HG03175 (cell line): ENCODE measurements around the gene C9orf57.
"Not testable (repeated sequence)": the region's sequence is repeated elsewhere in the genome, so short reads cannot be mapped to it uniquely, and the experiment has no call there.

Experiments
- ATAC-seq: cut with Tn5 transposase; IDR thresholded peaks from one replicate; pipeline ENCODE4 v1.9.1; 2021; ENCODE audit warnings: mild to moderate bottlenecking, moderate library complexity; ENCODE audit not compliant: unreplicated experiment

C9orf57 gene, protein sequence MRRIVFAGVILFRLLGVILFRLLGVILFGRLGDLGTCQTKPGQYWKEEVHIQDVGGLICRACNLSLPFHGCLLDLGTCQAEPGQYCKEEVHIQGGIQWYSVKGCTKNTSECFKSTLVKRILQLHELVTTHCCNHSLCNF

GRCh38 chr9:72060513-72060912 is at the start of gene C9orf57:
Gene C9orf57, minus strand, starts transcription at chr9:72060613. Its CDS starts 1,282 bp downstream, at chr9:72059331.
- ATAC-seq: no peak

DNA sequence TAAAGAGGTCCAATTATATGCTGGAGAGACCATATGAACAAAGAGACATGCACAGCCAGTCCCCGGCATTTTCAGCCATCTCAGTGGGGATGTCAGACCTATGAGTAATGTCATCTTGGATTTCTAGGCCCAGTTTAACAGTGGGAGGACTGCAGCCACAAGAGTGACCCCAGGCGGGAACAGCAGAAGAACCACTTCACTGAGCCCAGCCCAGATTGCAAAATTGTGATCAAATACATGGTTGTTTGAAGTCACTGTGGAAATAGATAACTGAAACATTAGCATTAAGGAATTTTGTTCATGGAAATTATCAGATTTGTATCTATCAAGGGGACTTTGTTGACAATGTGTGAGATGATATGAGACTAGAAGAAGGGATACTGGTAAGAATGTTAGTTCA is 42.1 kb upstream of the C9orf57 start:
- no peak for ATAC-seq

- ATAC-seq: not testable (repeated sequence)
Observed at GRCh38 chr9:72095520-72095919, 35.1 kb upstream of the C9orf57 start.

DNA sequence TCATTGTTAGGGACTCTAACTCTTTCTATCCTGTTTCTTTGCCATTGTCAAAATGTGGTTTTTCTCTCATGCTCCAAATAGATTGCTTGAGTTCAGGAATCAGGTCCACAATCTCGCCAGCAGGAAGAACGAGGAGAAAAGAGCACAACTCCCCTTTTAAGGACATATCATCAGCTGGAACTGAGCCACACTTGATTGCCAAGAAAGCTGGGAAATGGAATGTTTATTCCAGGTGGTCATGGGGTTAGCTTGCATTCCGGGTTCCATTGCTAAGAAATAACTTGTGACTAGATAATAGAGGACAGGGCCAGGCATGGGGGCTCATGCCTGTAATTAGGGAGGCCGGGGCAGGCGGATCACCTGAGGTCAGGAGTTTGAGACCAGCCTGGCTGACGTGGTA is 32.4 kb upstream of the C9orf57 start:
- no peak for ATAC-seq

DNA sequence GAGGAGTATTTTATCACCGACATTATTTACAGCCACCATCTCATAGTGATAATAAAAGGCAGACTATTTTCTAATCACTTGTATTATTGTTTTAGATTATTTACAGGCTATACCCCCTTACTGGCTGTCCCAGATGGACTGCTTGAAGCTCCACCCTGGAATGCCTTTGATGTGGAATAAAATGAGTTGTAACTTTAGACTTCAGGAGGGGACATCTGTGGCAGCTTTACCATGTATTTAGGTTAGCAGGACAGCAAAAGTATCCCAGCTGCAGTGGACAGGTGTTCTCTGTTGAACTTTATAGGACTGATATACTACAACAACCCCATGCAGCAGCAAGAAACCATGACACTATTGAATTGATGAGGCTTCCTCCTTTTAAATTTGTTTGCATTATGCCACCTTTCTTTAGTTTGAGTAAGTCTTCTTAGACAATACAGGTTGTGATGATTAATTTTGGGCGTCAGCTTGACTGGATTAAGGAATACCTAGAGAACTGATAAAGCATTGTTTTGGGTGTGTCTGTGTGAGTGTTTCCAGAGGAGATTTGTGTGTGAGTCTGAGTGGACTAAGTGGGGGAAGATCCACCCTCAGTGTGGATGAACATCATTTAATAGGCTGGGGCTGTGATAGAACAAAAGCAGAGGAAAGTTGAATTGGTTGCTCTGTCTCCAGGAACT is 29.2 kb upstream of the C9orf57 start:
- no peak for ATAC-seq

GRCh38 chr9:72082536-72082935 is 22.1 kb upstream of the C9orf57 start:
- no peak for ATAC-seq

GRCh38 chr9:72074666-72075065 is 14.3 kb upstream of the C9orf57 start:
- ATAC-seq: not testable (repeated sequence)

DNA sequence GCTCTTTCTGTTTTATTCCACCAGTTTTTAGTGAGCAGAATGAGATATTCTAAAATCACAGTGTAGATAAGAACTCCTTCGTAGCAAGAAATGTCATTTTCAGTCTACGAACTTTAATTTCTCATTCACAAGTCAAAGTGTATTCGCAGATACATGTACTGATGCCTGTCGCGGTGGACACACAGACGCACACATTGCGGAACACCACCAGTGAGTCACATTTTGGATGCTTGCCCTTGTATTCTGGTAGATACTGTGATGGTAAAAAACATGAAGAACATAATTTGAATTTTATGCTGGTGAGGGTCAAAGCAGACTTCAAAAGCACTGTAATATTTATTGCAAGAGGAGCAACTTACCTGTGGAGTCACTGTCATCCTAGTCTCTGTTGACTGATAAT is 4.7 kb upstream of the C9orf57 start:
- ATAC-seq: no peak

DNA sequence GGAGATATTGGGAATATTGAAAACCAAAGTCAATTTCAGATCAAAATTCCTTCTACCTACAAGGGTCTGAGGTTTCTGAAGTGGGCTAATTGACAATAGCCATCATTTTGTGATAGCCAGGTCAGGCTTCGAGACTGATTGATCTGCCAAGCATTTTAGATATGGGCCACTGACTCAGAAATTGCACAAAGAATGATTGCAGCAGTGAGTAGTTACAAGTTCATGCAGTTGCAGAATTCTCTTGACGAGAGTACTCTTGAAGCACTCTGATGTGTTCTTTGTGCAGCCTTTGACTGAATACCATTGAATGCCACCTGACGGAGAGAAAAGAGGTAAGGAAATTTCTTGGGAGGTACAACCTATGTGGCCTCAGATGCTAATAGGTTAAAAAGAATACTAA is 8.3 kb downstream of the C9orf57 start:
- ATAC-seq: no peak

DNA sequence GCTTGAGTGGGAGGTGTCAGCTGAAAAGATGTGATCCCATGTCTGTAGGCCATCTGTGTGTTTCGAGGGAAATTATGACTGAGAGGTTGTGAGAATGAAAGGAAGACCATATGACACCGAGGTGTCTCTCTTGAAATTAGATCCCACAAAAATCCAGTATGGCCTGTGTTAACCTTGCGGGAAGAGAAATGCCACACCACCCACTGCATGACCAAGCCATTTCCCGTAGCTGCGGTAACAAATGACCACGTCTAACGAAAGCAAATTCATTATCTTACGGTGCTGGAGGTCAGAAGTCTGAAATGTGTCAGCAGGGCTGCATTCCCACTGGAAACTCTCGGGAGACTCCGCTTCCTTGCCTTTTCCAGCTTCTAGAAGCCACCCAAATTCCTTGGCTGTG is 11.6 kb downstream of the C9orf57 start:
- ATAC-seq: no peak

DNA sequence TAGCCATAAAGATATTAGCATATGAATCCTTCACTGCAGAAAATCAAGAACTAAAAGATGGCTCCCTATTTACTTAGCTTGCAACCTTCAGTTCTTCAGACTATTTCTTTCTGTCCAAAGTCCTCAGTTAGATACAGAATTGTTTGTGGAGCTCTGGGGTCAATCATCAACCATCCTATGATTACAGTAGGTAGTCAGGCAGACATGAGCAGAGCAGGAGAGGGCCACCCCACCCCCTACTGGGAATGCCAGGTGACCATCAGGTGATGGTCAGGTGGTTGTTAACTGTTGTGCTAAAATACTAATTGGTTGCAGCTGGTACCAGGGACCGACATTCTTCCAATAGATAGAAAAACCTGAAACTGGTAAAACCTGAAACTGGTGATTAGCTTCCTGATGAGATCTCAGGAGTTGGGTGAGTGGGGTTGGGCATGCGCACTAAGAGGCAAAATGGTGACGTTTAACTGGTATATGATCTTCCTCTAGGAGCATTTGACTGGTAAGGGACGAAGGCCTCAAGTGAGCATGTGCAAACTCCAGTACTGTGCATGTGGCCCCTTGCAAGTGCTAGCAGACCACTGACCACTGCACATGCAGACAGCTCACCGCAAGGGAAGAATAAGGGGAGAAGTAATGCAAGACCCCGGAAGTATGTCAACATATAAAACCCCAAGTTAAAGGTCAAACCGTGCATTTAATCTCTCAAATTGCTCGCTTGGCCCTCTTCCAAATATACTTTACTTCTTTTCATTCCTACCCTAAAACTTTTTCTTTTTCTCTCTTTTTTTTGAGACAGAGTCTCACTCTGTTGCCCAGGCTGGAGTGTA is 13.6 kb downstream of the C9orf57 start:
- no peak for ATAC-seq

DNA sequence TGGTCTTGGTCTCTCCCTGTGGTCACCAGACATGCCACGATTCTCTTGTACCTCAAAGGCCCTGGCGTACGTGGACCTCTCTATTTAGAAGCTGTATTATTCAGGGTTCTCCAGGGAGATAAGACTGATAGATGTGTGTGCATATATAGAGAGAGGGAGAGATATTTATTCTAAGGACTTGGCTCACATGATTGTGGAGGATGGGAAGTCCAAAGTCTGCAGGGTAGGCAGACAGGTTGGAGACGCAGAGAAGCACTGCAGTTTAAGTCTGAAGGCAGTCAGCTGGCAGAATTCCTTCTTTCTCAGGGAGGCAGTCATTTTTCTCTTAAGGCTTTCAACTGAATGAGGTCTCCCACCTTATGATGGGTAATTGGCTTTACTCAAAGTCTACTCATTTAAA is 16.3 kb downstream of the C9orf57 start:
- no peak for ATAC-seq

DNA sequence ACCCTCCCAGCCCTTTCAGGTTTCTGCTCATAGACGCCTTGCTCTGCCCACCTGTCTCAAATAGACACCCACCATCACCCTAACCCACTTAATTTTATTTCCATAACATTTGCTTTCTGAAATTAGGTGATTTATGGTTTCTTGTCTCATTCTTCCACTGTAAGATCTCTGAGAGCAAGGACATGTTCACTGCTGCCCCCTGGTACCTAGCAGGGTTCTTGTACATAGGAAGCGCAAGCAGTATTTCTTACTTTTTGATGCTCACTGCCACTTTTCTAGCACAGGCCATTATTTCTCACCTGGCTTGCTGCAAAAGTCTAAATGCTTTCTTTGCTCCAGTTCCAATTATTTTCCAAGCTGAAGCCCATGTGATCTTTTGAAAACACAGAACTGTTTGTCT is 16.8 kb downstream of the C9orf57 start:
- no peak for ATAC-seq

GRCh38 chr9:72042928-72043327 is 17.5 kb downstream of the C9orf57 start:
- ATAC-seq: no peak

- ATAC-seq: no peak
Observed at GRCh38 chr9:72041775-72042194, 18.6 kb downstream of the C9orf57 start.

DNA sequence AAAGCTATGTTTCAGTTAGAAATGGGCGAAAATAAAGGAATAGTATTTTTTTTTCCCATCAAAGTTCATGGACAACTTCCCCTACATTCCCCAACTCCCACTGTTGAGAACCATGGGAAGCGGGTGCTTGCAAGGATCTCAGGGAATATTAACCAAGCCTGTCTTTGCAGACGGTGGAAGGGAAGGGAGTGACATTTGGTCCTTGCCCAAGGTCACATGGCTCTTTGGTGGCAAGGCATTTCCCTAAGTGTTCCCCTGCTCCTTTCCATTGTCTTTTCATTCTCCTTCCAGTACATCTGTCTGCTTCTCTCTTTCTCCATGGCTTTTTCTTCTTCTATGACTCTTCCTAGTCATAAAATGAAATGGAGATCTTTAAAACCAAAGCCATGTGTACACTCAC is 19.0 kb downstream of the C9orf57 start:
- no peak for ATAC-seq

DNA sequence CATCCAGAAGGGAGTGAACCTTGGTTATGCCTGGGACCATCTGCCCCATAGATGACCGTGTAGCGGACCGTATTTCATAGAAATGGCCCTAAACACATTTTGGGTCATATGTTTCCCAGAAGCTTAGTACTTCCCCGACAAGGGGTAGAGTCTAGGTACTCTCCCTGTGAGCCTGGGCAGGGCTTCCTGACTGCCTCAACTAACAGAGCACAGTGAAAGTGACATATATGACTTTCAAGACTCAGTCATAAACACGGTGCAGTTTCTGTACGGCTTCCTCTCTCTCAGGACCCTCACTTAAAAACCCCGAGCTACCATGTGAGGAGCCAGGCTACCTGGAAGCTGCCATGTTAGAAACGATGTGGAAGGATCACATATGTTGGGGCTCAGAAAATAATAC is 20.9 kb downstream of the C9orf57 start:
- no peak for ATAC-seq

DNA sequence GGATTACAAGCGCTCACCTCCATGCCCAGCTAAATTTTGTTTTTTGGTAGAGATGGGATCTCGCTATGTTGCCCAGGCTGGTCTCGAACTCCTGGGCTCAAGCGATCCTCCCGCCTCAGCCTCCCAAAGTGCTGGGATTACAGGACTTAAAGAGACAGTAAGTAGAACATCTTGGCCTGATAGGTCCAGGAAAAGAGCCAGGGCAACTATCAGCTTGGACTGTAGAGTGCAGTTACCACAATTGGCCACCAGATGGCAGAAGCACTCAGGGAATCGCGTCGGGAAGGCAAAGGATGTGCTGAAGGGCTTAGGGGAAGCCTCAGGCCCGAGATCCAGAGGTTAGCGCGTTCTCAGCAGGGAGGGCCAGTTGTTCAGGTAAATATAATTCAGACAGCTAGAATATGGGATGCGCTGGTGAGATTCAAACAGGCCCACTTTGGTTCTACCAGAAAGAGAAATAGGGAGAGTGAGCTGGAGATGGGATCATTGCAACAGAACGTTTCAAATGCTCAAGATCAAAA is 21.5 kb downstream of the C9orf57 start:
- ATAC-seq: peak; percentile 77

DNA sequence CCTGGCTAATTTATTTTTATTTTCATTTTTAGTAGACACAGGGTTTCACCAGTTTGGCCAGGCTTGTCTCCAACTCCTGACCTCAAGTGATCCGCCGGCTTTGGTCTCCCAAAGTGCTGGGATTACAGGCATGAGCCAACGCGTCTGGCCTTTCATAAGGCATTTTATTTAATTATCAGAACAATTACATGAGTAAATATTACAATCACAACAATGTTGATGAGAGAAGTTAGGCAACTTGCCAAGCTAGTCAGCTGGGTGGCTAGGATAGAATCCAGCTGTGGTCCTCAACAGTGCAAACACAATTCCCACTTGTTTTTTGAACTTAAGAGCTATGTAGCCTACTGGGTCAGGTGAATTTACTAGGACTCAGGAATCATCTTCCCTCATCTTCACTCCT is 22.0 kb downstream of the C9orf57 start:
- ATAC-seq: no peak

DNA sequence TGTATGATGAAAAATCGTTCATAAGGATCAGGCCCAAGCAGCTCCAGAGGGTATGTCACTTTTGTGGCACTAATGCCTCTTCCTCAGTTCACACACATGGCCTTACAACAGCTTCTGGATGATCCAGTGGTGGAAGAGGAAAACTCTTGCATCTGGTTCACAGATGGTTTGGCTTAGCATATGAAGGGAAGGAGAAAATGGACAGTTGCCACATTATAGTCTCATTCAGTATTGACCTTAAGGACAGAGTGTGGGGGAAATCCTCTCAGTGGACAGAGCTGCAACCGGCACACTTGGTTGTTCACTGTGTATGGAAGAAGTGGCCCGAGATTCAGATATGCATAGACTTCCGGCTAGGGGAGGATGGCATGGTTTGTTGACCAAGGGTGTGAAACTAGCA is 22.8 kb downstream of the C9orf57 start:
- no peak for ATAC-seq

DNA sequence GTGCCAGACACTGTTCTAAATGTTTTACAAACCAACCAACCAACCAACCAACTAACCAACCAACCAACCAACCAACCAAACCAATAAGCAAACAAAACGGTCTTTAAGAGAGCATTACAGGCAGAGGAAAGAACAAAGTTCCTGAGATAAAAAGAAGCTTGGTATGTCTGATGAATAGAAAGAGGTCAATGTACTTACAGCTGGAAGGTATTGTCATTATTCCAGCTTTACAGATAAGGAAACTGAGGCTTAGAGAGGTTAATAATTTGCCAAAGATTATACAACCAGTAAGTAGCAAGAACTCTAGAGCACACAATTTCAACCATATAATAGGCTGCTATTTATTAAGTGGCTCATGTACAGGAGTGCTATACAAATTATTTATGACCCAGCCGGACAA is 29.6 kb downstream of the C9orf57 start:
- ATAC-seq: no peak

- ATAC-seq: no peak
Observed at GRCh38 chr9:72029986-72030385, 30.4 kb downstream of the C9orf57 start.
